Osteocyte (in vitro differentiated cells): ENCODE data around the gene HIVEP3. TPM values are rescaled to one million over a fixed set of nuclear protein-coding genes. Genes with fewer than 3 reads are reported as not detected.

Experiments used
- DNase-seq: peaks from one replicate; pipeline ENCODE4 v3.0.0; 2021; ENCODE audit warnings: mixed read lengths; ENCODE audit not compliant: unreplicated experiment; ENCODE audit errors: extremely low spot score
- H3K27ac Mint-ChIP-seq: one replicate; pipeline ENCODE4 v1.8.0; 2021; ENCODE audit warnings: mild to moderate bottlenecking, mixed read lengths; ENCODE audit not compliant: unreplicated experiment
- H3K27me3 Mint-ChIP-seq: one replicate; pipeline ENCODE4 v1.8.0; 2021; ENCODE audit warnings: mixed read lengths; ENCODE audit not compliant: unreplicated experiment
- H3K36me3 Mint-ChIP-seq: one replicate; pipeline ENCODE4 v1.8.0; 2021; ENCODE audit warnings: mixed read lengths; ENCODE audit not compliant: unreplicated experiment
- H3K4me1 Mint-ChIP-seq: one replicate; pipeline ENCODE4 v1.8.0; 2021; ENCODE audit warnings: mixed read lengths; ENCODE audit not compliant: unreplicated experiment
- H3K4me3 Mint-ChIP-seq: one replicate; pipeline ENCODE4 v1.8.0; 2021; ENCODE audit warnings: mild to moderate bottlenecking, moderate library complexity, mixed read lengths; ENCODE audit not compliant: unreplicated experiment
- H3K9me3 Mint-ChIP-seq: one replicate; pipeline ENCODE4 v1.8.0; 2021; ENCODE audit warnings: mixed read lengths; ENCODE audit not compliant: unreplicated experiment
- CTCF ChIP-seq: fragments of 200-600 bp; sonication (generic); IDR thresholded peaks from 2 replicates; pipeline ENCODE4 v1.5.0; 2021; ENCODE audit warnings: antibody characterized with exemption, mild to moderate bottlenecking, moderate library complexity
- total RNA-seq: library from RNA; stranded (reverse); gene quantifications from 2 replicates; pipeline ENCODE4 v1.2.1, GENCODE V29; 2021

HIVEP3 gene
- total RNA-seq, 1 donor from 2014 or later = 0.97 TPM

DNA sequence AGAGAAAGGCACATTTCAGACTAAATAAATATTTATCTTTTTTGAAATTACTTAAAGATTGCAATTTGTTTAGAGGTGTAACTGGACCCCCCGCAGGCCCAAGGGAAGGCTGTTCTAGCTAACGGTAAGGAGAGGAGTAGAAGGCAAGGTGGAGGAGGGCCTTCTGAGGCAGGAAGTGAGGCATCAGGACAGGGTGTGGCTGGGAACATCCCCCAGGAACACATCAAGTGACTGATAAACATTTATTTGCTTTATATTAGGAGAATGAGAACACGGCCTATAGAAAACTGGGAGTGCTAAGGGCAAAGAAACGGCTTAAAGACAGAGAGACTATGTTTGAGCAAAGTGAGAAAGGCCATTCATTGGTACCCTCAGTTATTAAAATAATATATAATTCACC lies 23.2 kb downstream of the HIVEP3 start:
- Mint-ChIP-seq H3K27ac (no peak overlapping the region), H3K36me3 (no peaks in the 10 kb centered on the region), H3K9me3 (no peaks in the 10 kb centered on the region), H3K4me3 (no peak overlapping the region), H3K4me1 (peaks cover 2% of the 10 kb centered on the region), H3K27me3 (no peaks in the 10 kb centered on the region)
- TF ChIP-seq CTCF = no peak
- no peak for DNase-seq

DNA sequence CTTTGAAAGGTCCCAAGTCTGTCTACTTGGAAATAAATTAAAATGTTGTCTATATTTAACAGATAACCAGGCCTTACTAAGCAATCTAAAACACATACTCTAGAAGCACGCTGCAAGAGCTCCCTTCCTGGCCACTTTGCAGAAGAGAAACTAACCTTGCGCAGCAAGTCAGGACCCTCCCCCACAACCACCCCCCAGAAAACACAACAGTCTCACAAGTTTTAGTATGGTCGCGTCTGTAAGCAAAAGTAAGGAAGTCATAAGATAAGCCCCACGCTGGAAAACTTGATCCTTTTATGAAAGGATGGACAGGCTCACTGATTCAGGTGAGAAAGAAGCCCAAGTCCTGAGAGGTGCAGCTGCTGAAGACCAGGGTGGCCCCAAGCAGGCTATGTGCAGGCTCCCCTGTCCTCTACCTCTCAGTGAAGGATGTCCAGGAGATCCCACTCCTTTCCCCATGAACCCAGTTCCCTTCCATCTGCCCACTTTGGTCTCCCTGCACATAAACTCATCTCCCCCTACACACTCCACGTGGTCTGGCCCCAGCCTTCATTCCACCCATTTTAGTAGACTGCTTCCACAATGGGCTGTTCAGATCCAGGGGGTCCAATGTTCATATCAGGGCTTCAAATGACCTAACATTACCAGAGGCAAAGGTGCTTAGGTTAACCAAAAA lies 23.8 kb downstream of the HIVEP3 start:
- Mint-ChIP-seq H3K4me3 (no peak overlapping the region), H3K36me3 (no peaks in the 10 kb centered on the region), H3K27ac (no peak overlapping the region), H3K9me3 (no peaks in the 10 kb centered on the region), H3K27me3 (no peaks in the 10 kb centered on the region), H3K4me1 (no peaks in the 10 kb centered on the region)
- no peak for TF ChIP-seq CTCF
- peak; percentile 44 for DNase-seq

- Mint-ChIP-seq H3K27ac (no peak overlapping the region), H3K27me3 (no peaks in the 10 kb centered on the region), H3K36me3 (no peaks in the 10 kb centered on the region), H3K9me3 (no peaks in the 10 kb centered on the region), H3K4me1 (no peaks in the 10 kb centered on the region), H3K4me3 (no peak overlapping the region)
- TF ChIP-seq CTCF = no peak
- DNase-seq = no peak
These were observed 24.5 kb downstream of the HIVEP3 start for GRCh38 chr1:41894101-41894807.

DNA sequence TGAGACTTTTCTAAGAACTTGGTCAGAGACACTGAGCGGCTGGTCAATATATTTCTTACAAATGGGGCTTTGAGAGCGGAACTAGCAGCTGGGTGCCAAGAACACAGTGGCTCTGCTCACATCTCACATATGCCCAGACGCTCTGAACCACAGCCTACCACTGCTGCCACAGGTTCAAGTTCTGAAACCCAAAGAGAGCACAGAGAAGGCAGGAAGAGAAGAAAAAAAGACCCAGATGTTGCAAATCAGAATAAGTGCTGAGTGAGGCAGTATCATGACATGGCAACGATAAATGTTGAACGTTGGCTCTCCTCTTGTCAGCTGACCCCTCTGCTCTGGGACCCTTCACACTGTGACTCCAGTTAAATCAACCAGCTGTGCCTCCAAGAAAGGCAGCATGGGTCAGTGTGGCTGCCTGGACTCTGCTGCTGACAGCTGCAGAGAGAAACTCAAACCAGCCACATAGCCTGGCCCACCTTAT lies 26.4 kb downstream of the HIVEP3 start:
- no peak for TF ChIP-seq CTCF
- Mint-ChIP-seq H3K9me3 (no peaks in the 10 kb centered on the region), H3K27ac (no peak overlapping the region), H3K4me1 (no peaks in the 10 kb centered on the region), H3K36me3 (no peaks in the 10 kb centered on the region), H3K27me3 (no peaks in the 10 kb centered on the region), H3K4me3 (no peak overlapping the region)
- no peak for DNase-seq

DNA sequence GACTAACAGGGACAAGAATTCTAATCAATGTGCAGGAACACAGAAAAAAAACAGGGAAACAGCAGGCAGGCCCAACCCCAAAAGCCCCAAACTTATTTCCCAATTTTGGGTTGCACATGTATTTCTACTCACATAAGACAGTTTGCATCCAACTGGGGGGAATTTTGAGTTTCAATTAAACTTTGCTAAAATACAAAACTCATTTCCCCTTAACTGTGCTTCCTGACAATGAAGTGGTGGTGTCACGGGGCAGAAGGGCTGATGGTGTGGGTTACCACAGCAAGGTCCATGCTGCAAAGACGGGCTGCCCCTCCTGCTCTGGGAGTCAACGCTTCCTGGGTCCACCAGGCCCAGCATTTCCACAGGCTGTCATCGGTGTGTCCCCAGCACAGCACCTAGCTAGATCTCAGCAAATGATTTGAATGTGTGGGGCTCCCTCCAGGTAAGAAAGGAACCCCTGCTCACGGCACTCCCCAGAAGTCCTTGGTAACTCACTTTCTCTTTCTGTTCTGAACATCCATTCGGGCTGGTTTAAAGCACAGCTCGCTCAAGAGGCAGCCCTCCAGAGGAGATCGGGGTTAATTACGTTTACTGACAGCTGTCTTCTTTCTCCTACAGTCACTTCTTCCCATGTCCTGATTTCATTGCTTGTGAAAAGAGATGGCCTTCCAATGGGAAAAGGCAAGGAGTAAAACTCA lies 27.4 kb downstream of the HIVEP3 start:
- H3K36me3 Mint-ChIP-seq = no peaks in the 10 kb centered on the region
- no peaks in the 10 kb centered on the region for H3K4me1 Mint-ChIP-seq
- H3K27me3 Mint-ChIP-seq = no peaks in the 10 kb centered on the region
- H3K27ac Mint-ChIP-seq = no peak overlapping the region
- H3K4me3 Mint-ChIP-seq = no peak overlapping the region
- H3K9me3 Mint-ChIP-seq = no peaks in the 10 kb centered on the region
- TF ChIP-seq CTCF = no peak
- no peak for DNase-seq
